CD4-positive, alpha-beta T cell (primary cell): ENCODE data around the gene RFPL4A. TPM values are rescaled to one million over a fixed set of nuclear protein-coding genes. Genes with fewer than 3 reads are reported as not detected.
"Not testable (repeated sequence)": the region's sequence is repeated elsewhere in the genome, so short reads cannot be mapped to it uniquely, and the experiment has no call there.

Experiments
- ATAC-seq: fragments of 200-7000 bp; cut with Tn5 transposase; one replicate; pipeline ENCODE4 v1.10.0; 2022; ENCODE audit warnings: mild to moderate bottlenecking; ENCODE audit not compliant: poor library complexity
- CTCF ChIA-PET: fragments of 350-600 bp; sonication (Branson Sonifier 250); formaldehyde crosslinking; loops from one replicate; lab custom pipeline; 2021; ENCODE audit warnings: antibody characterized with exemption, inconsistent platforms; lab: Charles Lee
- POLR2A ChIA-PET: fragments of 350-600 bp; sonication (Branson Sonifier 250); formaldehyde crosslinking; loops from one replicate; lab custom pipeline; 2021; ENCODE audit warnings: antibody characterized with exemption, inconsistent platforms; lab: Charles Lee
- DNase-seq, 14 experiments: peaks; one replicate each; pipeline ENCODE4 v3.0.0-alpha.2; 2013 to 2020; ENCODE audit warnings: mixed read lengths in 2 of 14
- H3K27ac ChIP-seq, 2 donors: one replicate each; pipeline versions ENCODE4 v1.5.1 to v1.7.0; 2013; ENCODE audit warnings: low read length in 2 of 2, low read depth in 1 of 2, mild to moderate bottlenecking in 1 of 2
- H3K27me3 ChIP-seq, 2 experiments: 1 replicate in 1 of 2; 2 replicates in 1 of 2; pipeline versions ENCODE4 v1.6.1 to v1.7.0; 2013; ENCODE audit warnings: low read length in 2 of 2, control low read depth in 1 of 2, mild to moderate bottlenecking in 1 of 2, moderate library complexity in 1 of 2; ENCODE audit not compliant: insufficient read depth in 2 of 2, control insufficient read depth in 1 of 2
- H3K36me3 ChIP-seq: one replicate; pipeline ENCODE4 v1.6.1; 2013; ENCODE audit warnings: low read length, control low read depth; ENCODE audit not compliant: insufficient read depth
- H3K4me1 ChIP-seq: one replicate; pipeline ENCODE4 v1.6.1; 2013; ENCODE audit warnings: low read length, control low read depth; ENCODE audit not compliant: insufficient read depth
- H3K4me3 ChIP-seq: one replicate; pipeline ENCODE4 v1.5.1; 2013; ENCODE audit warnings: mild to moderate bottlenecking, low read length, moderate library complexity
- H3K9me3 ChIP-seq, 2 experiments: 1 replicate in 1 of 2; 2 replicates in 1 of 2; pipeline versions ENCODE4 v1.6.1 to v1.7.0; 2013; ENCODE audit warnings: low read length in 2 of 2, mild to moderate bottlenecking in 2 of 2, control low read depth in 1 of 2, moderate library complexity in 1 of 2; ENCODE audit not compliant: control insufficient read depth in 1 of 2, insufficient read depth in 1 of 2
- H3K27ac Mint-ChIP-seq: one replicate; pipeline ENCODE4 v1.8.0; 2020; ENCODE audit warnings: mixed read lengths
- H3K27me3 Mint-ChIP-seq: one replicate; pipeline ENCODE4 v1.8.0; 2021; ENCODE audit warnings: mixed read lengths
- H3K36me3 Mint-ChIP-seq: one replicate; pipeline ENCODE4 v1.8.0; 2021; ENCODE audit warnings: low read depth, mixed read lengths
- H3K4me1 Mint-ChIP-seq: one replicate; pipeline ENCODE4 v1.8.0; 2021; ENCODE audit warnings: low read depth, mixed read lengths
- H3K4me3 Mint-ChIP-seq: one replicate; pipeline ENCODE4 v1.8.0; 2020; ENCODE audit warnings: mild to moderate bottlenecking, mixed read lengths
- H3K9me3 Mint-ChIP-seq: one replicate; pipeline ENCODE4 v1.8.0; 2020; ENCODE audit warnings: mixed read lengths
- intact Hi-C, 2 experiments: fragments of 100-400 bp; cut with DNase I in 1 of 2; cut with micrococcal nuclease in 1 of 2; formaldehyde crosslinking; loops; one replicate each; pipeline versions ENCODE4 v1.15.1 to v1.9.0; 2023 to 2025; cut with DNase I, micrococcal nuclease
- total RNA-seq, 174 experiments: library from RNA in 2 of 174; stranded (reverse) in 2 of 174; gene quantifications; one replicate each; pipeline ENCODE4 v1.2.3 and lab custom pipeline; 2021 to 2026
- TF ChIP-seq, protein P1 (sequence below): fragments of 200-600 bp; IDR thresholded peaks from one replicate; pipeline ENCODE4 v1.8.0; 2022; ENCODE audit warnings: antibody characterized with exemption, mild to moderate bottlenecking

The RFPL4A gene
- total RNA-seq, 2 experiments from 2014 or later, result not detected

DNA sequence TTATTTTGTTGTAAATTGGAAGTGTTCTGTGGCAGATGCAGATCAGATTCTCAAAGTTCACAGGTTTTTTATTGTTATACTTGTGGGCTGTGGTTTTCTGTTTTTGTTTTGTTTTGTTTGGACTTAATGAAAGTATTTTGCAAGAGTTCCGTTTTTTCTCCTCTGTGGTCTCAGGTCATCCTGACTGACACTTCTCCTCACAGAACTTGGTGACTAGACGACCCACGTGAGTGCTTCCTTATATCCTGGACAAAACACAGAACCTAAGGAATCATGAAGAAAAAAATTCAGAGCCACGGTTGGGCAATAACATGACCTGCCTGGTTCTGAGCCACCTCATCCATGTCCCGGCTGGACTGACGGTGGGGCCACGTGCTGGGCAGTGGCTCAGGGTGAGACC is 7.6 kb downstream of the RFPL4A start:
- H3K4me1 Mint-ChIP-seq, result no peaks in the 10 kb centered on the region
- ATAC-seq (no peak), DNase-seq (peak in 2 of 14 experiments; percentile 18 to 24)
- Histone ChIP-seq H3K27ac (no peak overlapping the region), H3K4me3 (no peak overlapping the region), H3K27me3 (peaks cover 9 to 13% of the 10 kb centered on the region in 2 experiments), H3K36me3 (no peaks in the 10 kb centered on the region), H3K9me3 (peaks cover 5 to 7% of the 10 kb centered on the region in 2 experiments), H3K4me1 (no peaks in the 10 kb centered on the region)
- no peak overlapping the region for H3K27ac Mint-ChIP-seq
- CTCF ChIA-PET, result no interaction called here
- no peaks in the 10 kb centered on the region for H3K9me3 Mint-ChIP-seq
- no peaks in the 10 kb centered on the region for H3K36me3 Mint-ChIP-seq
- TF ChIP-seq, protein P1, sequence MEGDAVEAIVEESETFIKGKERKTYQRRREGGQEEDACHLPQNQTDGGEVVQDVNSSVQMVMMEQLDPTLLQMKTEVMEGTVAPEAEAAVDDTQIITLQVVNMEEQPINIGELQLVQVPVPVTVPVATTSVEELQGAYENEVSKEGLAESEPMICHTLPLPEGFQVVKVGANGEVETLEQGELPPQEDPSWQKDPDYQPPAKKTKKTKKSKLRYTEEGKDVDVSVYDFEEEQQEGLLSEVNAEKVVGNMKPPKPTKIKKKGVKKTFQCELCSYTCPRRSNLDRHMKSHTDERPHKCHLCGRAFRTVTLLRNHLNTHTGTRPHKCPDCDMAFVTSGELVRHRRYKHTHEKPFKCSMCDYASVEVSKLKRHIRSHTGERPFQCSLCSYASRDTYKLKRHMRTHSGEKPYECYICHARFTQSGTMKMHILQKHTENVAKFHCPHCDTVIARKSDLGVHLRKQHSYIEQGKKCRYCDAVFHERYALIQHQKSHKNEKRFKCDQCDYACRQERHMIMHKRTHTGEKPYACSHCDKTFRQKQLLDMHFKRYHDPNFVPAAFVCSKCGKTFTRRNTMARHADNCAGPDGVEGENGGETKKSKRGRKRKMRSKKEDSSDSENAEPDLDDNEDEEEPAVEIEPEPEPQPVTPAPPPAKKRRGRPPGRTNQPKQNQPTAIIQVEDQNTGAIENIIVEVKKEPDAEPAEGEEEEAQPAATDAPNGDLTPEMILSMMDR, result no peak
- H3K27me3 Mint-ChIP-seq, result peaks cover 33% of the 10 kb centered on the region
- intact Hi-C loops, result no loop called here
- POLR2A ChIA-PET, result no interaction called here
- no peak overlapping the region for H3K4me3 Mint-ChIP-seq

DNA sequence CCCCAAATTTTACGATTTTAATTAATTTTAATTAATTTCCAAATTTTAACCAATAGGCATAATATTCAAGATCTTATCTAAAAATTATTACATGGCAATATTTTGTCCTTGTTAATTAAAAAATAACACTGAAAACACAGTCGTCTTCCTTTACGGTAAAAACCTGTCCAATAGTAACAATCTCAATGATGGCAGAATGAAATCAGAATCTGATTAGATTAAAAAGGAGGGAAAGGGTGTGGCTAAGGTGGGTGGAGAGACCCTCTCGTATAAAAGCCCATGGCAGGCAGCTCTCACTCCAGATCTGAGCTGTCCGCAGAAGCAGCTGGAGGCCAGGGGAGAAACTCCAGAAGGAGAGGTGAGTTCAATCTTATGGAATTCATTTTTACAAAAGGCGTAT is 9.9 kb downstream of the RFPL4A start, which contains the start of gene RFPL4AL1:
Gene RFPL4AL1 (plus strand): TSS at position 301 of the 400 bp plus-strand sequence. CDS start 2,687 bp downstream, outside the sequence.
- H3K27me3 ChIP-seq, result peaks cover 8 to 11% of the 10 kb centered on the region in 2 experiments
- H3K9me3 ChIP-seq, H3K4me1 Mint-ChIP-seq, H3K4me3 ChIP-seq, H3K36me3 ChIP-seq, H3K4me3 Mint-ChIP-seq, H3K27ac Mint-ChIP-seq, H3K9me3 Mint-ChIP-seq, intact Hi-C loops, H3K27ac ChIP-seq, DNase-seq, H3K36me3 Mint-ChIP-seq, POLR2A ChIA-PET, ATAC-seq, H3K4me1 ChIP-seq, CTCF ChIA-PET: not testable (repeated sequence)
- peaks cover 33% of the 10 kb centered on the region for H3K27me3 Mint-ChIP-seq

DNA sequence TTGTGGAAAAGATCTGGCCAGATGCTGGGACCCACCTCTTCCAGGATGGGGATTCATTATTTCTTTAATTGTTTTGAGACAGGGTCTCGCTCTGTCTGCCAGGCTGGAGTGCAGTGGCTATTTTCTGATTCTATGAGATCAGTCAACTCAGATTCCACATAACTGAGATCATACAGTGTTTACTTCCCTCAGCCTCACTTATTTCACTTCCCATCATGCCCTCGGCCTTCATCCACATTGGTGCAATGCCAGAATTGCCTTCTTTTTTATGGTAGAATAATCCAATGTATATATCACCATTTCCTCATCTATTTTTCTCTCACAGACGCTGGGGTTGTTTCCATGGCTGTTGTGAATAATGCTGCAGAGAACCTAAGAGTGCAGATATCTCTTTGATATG is 10.7 kb downstream of the RFPL4A start:
- H3K4me1 Mint-ChIP-seq, intact Hi-C loops, H3K9me3 Mint-ChIP-seq: not testable (repeated sequence)

DNA sequence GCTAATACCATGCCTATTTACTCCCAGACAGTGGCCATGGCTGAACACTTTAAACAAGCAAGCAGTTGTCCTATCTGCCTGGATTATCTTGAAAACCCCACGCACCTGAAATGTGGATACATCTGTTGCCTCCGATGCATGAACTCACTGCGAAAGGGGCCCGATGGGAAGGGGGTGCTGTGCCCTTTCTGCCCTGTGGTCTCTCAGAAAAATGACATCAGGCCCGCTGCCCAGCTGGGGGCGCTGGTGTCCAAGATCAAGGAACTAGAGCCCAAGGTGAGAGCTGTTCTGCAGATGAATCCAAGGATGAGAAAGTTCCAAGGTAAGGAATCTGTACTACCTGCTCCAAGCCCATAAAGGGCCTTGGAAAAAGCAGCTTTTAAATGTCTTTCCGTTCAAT is 18.6 kb downstream of the RFPL4A start:
- no peaks in the 10 kb centered on the region for H3K36me3 Mint-ChIP-seq
- H3K4me1 ChIP-seq, result no peaks in the 10 kb centered on the region
- TF ChIP-seq, protein P1, result no peak

More for the DNA sequence above, 10.7 kb downstream of the RFPL4A start:
- CTCF ChIA-PET, H3K27ac ChIP-seq, POLR2A ChIA-PET, H3K4me1 ChIP-seq, H3K27ac Mint-ChIP-seq, H3K4me3 Mint-ChIP-seq, H3K9me3 ChIP-seq, H3K4me3 ChIP-seq, ATAC-seq, H3K36me3 ChIP-seq, DNase-seq, H3K36me3 Mint-ChIP-seq: not testable (repeated sequence)
- H3K27me3 Mint-ChIP-seq, result peaks cover 34% of the 10 kb centered on the region
- H3K27me3 ChIP-seq, result peaks cover 8 to 11% of the 10 kb centered on the region in 2 experiments

More for the DNA sequence above, 18.6 kb downstream of the RFPL4A start:
- DNase-seq (no peak), ATAC-seq (no peak)
- H3K4me3 Mint-ChIP-seq, result no peak overlapping the region
- H3K27ac Mint-ChIP-seq, result no peak overlapping the region
- Histone ChIP-seq H3K4me3 (no peak overlapping the region), H3K36me3 (no peaks in the 10 kb centered on the region), H3K9me3 (peaks cover 0 to 7% of the 10 kb centered on the region in 2 experiments), H3K27ac (no peak overlapping the region), H3K27me3 (peaks cover 4 to 13% of the 10 kb centered on the region in 2 experiments)
- ChIA-PET CTCF (no interaction called here), POLR2A (no interaction called here)
- peaks cover 48% of the 10 kb centered on the region for H3K27me3 Mint-ChIP-seq
- intact Hi-C loops, result no loop called here
- H3K4me1 Mint-ChIP-seq, result no peaks in the 10 kb centered on the region
- H3K9me3 Mint-ChIP-seq, result no peaks in the 10 kb centered on the region
